C4-2B (cell line): ENCODE results near the gene UNKL.

Experiments
- ZFX ChIP-seq: fragments of 450-650 bp; IDR thresholded peaks from 2 replicates; pipeline ENCODE4 v1.6.1; 2017
- TF ChIP-seq, protein P1 (sequence below): fragments of 450-650 bp; conservative IDR thresholded peaks from 2 replicates; pipeline ENCODE4 v1.5.1; 2017; ENCODE audit warnings: mild to moderate bottlenecking

DNA sequence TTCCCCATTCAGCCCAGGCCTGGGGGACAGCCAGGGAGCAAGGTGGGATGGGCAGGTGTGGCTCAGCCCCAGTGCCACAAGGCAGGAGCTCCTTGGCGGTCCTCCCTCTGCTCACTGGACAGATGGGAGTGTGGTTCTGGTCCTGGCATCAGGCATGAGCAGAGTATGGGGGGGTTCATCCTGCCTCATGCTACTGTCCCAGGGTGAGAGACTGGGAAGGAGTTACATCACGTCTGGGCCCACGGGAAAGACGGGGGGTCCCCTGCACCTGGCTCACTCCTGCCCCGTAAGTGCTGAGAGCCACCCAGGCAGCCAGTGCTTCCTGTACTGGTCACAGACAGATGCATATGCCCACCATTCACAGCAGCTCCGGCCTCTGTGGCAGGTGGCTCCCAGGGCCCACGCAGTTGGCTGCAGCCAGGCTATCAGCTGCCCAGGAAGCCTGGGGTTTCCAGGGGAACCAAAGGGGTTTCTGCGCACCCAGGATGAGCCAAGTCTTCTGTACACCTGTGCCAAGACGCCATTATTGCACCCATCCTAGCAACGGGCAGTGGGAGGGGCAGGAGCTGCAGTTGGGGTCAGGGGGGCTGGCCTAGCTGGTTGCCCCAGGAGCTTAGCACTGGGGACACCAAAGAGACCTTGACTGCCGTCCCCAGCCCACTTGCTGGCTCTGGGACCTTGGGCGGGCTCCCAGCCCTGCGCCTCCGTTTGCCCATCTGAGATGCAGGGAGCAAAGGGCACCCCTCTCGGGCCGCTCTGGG, 79.1 kb downstream of the UNKL start:
- TF ChIP-seq, protein P1, sequence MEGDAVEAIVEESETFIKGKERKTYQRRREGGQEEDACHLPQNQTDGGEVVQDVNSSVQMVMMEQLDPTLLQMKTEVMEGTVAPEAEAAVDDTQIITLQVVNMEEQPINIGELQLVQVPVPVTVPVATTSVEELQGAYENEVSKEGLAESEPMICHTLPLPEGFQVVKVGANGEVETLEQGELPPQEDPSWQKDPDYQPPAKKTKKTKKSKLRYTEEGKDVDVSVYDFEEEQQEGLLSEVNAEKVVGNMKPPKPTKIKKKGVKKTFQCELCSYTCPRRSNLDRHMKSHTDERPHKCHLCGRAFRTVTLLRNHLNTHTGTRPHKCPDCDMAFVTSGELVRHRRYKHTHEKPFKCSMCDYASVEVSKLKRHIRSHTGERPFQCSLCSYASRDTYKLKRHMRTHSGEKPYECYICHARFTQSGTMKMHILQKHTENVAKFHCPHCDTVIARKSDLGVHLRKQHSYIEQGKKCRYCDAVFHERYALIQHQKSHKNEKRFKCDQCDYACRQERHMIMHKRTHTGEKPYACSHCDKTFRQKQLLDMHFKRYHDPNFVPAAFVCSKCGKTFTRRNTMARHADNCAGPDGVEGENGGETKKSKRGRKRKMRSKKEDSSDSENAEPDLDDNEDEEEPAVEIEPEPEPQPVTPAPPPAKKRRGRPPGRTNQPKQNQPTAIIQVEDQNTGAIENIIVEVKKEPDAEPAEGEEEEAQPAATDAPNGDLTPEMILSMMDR, result no peak
- TF ChIP-seq ZFX, result no peak
